Adrenal gland (tissue), 12 donors: ENCODE results near the gene ASTN2. TPM values are rescaled to one million over a fixed set of nuclear protein-coding genes. Genes with fewer than 3 reads are reported as not detected.

ENCODE experiments used
- DNase-seq, 7 donors: peaks; one replicate each; pipeline ENCODE4 v3.0.0-alpha.2; 2019 to 2020
- H3K27ac ChIP-seq, 5 donors: fragments of 200-600 bp; sonication (generic) in 4 of 5; 1 replicate in 3 of 5; 2 replicates in 2 of 5; pipeline versions ENCODE4 v1.5.1 to v1.8.0; 2016 to 2020; ENCODE audit warnings: mild to moderate bottlenecking in 1 of 5
- H3K27me3 ChIP-seq: fragments of 200-600 bp; 2 replicates; pipeline ENCODE4 v1.8.0; 2021
- H3K36me3 ChIP-seq, 2 donors: fragments of 200-600 bp; replicated peaks in 1 of 2; 1 replicate in 1 of 2; 2 replicates in 1 of 2; pipeline versions ENCODE4 v1.5.1 to v1.8.0; 2018 to 2022
- H3K4me1 ChIP-seq, 2 donors: fragments of 200-600 bp; replicated peaks in 1 of 2; 1 replicate in 1 of 2; 2 replicates in 1 of 2; pipeline versions ENCODE4 v1.5.1 to v1.8.0; 2018 to 2021
- H3K4me3 ChIP-seq, 4 donors: fragments of 200-600 bp; sonication (generic) in 3 of 4; one replicate each; pipeline ENCODE4 v1.5.1; 2016 to 2018
- H3K9me3 ChIP-seq, 3 donors: fragments of 200-600 bp; sonication (generic) in 1 of 3; replicated peaks in 1 of 3; 1 replicate in 2 of 3; 2 replicates in 1 of 3; pipeline versions ENCODE4 v1.5.1 to v1.8.0; 2016 to 2021
- CTCF ChIP-seq, 6 experiments: fragments of 450-650 bp in 4 of 6; fragments of 200-600 bp in 2 of 6; sonication (generic) in 1 of 6; IDR thresholded peaks; 1 replicate in 5 of 6; 2 replicates in 1 of 6; pipeline versions ENCODE4 v1.5.1 to v1.8.0; 2016 to 2021; ENCODE audit warnings: antibody characterized with exemption in 6 of 6, mild to moderate bottlenecking in 2 of 6, moderate library complexity in 1 of 6
- POLR2A ChIP-seq, 2 donors: fragments of 450-650 bp; IDR thresholded peaks; one replicate each; pipeline ENCODE4 v1.6.1; 2017; ENCODE audit warnings: antibody characterized with exemption in 2 of 2, mild to moderate bottlenecking in 2 of 2, moderate library complexity in 1 of 2
- WGBS, 4 donors: extraction: QIAGEN DNeasy Blood & Tissue Kit in 2 of 4; methylation state at CpG; one replicate each; pipeline versions ENCODE4 v1.1.5 to v1.1.7; 2013 to 2017; 5-methylcytosine and 5-hydroxymethylcytosine counted together
- intact Hi-C, 2 donors: fragments of 100-400 bp; cut with DNase I; formaldehyde crosslinking; loops; one replicate each; pipeline versions ENCODE4 v1.14.1 to v1.15.0; 2022 to 2023
- polyA plus RNA-seq, 3 donors: library from polyadenylated mRNA; stranded (reverse); fragments of 200-250 nt in 2 of 3; fragments of 350-450 nt in 1 of 3; fragmentation: Illumina TruSeq in 1 of 3; extraction: RNeasy Lipid Tissue Mini Kit (QIAGEN cat#74804) in 1 of 3; gene quantifications; one replicate each; pipeline ENCODE4 v1.2.3, GENCODE V29; 2013 to 2014
- total RNA-seq, 9 donors: library from RNA; depleted of rRNA in 4 of 9; stranded (reverse); fragments of >200 nt in 4 of 9; fragments of 120-200 nt in 1 of 9; fragmentation: NEBNext Ultra II Directional in 1 of 9; extraction: Animal tissue kit (Norgen Biotek cat#: 25700) in 1 of 9; gene quantifications; one replicate each; pipeline versions ENCODE4 v1.1.0 to v1.2.4, GENCODE V29; 2013 to 2023
- donor health status: healthy with polysubstance abuse.
- donor health status: Bipolar disorder and iron deficiency.
- donor health status: DM: yes; HTN: yes; CAD: no.
- donor health status: DM: no; HTN: no; CAD: no.
- donor health status: DM: no; HTN: no; CAD: no.
- donor health status: DM: yes; HTN: yes; CAD: no.

The ASTN2 gene
- total and polyA plus RNA-seq, 12 donors, result 2.5 to 15.6 (median 6.8) TPM

GRCh38 chr9:116757030-116757429 lies 657.8 kb downstream of the ASTN2 start:
- intact Hi-C loops, result no loop called here

GRCh38 chr9:116753389-116753788 lies 661.5 kb downstream of the ASTN2 start:
- Histone ChIP-seq H3K36me3 (no peaks in the 10 kb centered on the region), H3K4me1 (no peaks in the 10 kb centered on the region), H3K27ac (no peak overlapping the region), H3K27me3 (no peaks in the 10 kb centered on the region), H3K9me3 (no peaks in the 10 kb centered on the region), H3K4me3 (no peak overlapping the region)
- TF ChIP-seq POLR2A (IDR thresholded peaks at IDR 0.05), result no peak
- no peak for TF ChIP-seq CTCF (IDR thresholded peaks at IDR 0.05)
- no peak for DNase-seq
- WGBS, 4 donors, result 44 to 64% (median 48%) methylated on average over 1 of the region's 1 CpG
- intact Hi-C loops, result no loop called here

More at GRCh38 chr9:116757030-116757429, 657.8 kb downstream of the ASTN2 start:
- no peaks in the 10 kb centered on the region for H3K9me3 ChIP-seq
- WGBS, 4 donors, result 57 to 68% (median 61%) methylated on average over 7 of the region's 7 CpGs
- no peaks in the 10 kb centered on the region for H3K27me3 ChIP-seq
- TF ChIP-seq POLR2A (IDR thresholded peaks at IDR 0.05) (no peak), CTCF (IDR thresholded peaks at IDR 0.05) (no peak)
- no peaks in the 10 kb centered on the region for H3K4me1 ChIP-seq
- H3K27ac ChIP-seq, result no peak overlapping the region
- no peak overlapping the region for H3K4me3 ChIP-seq
- DNase-seq, result no peak
- no peaks in the 10 kb centered on the region for H3K36me3 ChIP-seq

GRCh38 chr9:116750510-116750909 lies 664.3 kb downstream of the ASTN2 start:
- Histone ChIP-seq H3K27ac (no peak overlapping the region), H3K36me3 (no peaks in the 10 kb centered on the region), H3K27me3 (no peaks in the 10 kb centered on the region), H3K9me3 (no peaks in the 10 kb centered on the region), H3K4me3 (no peak overlapping the region), H3K4me1 (no peaks in the 10 kb centered on the region)
- intact Hi-C loops, result no loop called here
- no peak for DNase-seq
- WGBS, 4 donors, result 77 to 94% (median 86%) methylated on average over 2 of the region's 2 CpGs
- TF ChIP-seq POLR2A (IDR thresholded peaks at IDR 0.05) (no peak), CTCF (IDR thresholded peaks at IDR 0.05) (no peak)

GRCh38 chr9:116749772-116750171 lies 665.1 kb downstream of the ASTN2 start:
- no peaks in the 10 kb centered on the region for H3K4me1 ChIP-seq
- H3K27ac ChIP-seq, result no peak overlapping the region
- TF ChIP-seq POLR2A (IDR thresholded peaks at IDR 0.05), result no peak
- no peak for TF ChIP-seq CTCF (IDR thresholded peaks at IDR 0.05)
- no peaks in the 10 kb centered on the region for H3K27me3 ChIP-seq
- no peaks in the 10 kb centered on the region for H3K9me3 ChIP-seq
- H3K36me3 ChIP-seq, result no peaks in the 10 kb centered on the region
- DNase-seq, result no peak
- intact Hi-C loops, result no loop called here
- 65 to 71% (median 70%) methylated on average over 2 of the region's 2 CpGs for WGBS, 4 donors
- H3K4me3 ChIP-seq, result no peak overlapping the region
